Natural killer cell (primary cell): ENCODE results near the gene THOC6. TPM values are rescaled to one million over a fixed set of nuclear protein-coding genes. Genes with fewer than 3 reads are reported as not detected.

ENCODE experiments used
- ATAC-seq, 3 donors: fragments of 150-1000 bp in 2 of 3; fragments of 200-7000 bp in 1 of 3; cut with Tn5 transposase; 1 replicate in 1 of 3; 2 replicates in 2 of 3; pipeline ENCODE4 v1.10.0; 2021; ENCODE audit warnings: mild to moderate bottlenecking in 2 of 3, moderate library complexity in 2 of 3
- DNase-seq, 2 donors: peaks; one replicate each; pipeline versions ENCODE4 v3.0.0 to v3.0.0-alpha.2; 2013 to 2021; ENCODE audit warnings: mixed read lengths in 1 of 2
- H3K27ac ChIP-seq: one replicate; pipeline ENCODE4 v1.5.1; 2013; ENCODE audit warnings: mild to moderate bottlenecking, low read length
- H3K27me3 ChIP-seq: one replicate; pipeline ENCODE4 v1.6.1; 2013; ENCODE audit warnings: low read length; ENCODE audit not compliant: control insufficient read depth, insufficient read depth
- H3K36me3 ChIP-seq: one replicate; pipeline ENCODE4 v1.6.1; 2013; ENCODE audit warnings: low read length; ENCODE audit not compliant: control insufficient read depth, insufficient read depth
- H3K4me1 ChIP-seq: one replicate; pipeline ENCODE4 v1.6.1; 2013; ENCODE audit warnings: low read length; ENCODE audit not compliant: control insufficient read depth, insufficient read depth
- H3K4me3 ChIP-seq: one replicate; pipeline ENCODE4 v1.5.1; 2013; ENCODE audit warnings: low read length
- H3K9me3 ChIP-seq: one replicate; pipeline ENCODE4 v1.6.1; 2013; ENCODE audit warnings: low read length; ENCODE audit not compliant: control insufficient read depth, insufficient read depth
- H3K27ac Mint-ChIP-seq, 2 donors: one replicate each; pipeline ENCODE4 v1.8.0; 2022; ENCODE audit warnings: mild to moderate bottlenecking in 2 of 2, mixed read lengths in 2 of 2, moderate library complexity in 1 of 2
- H3K27me3 Mint-ChIP-seq, 2 donors: one replicate each; pipeline ENCODE4 v1.8.0; 2022; ENCODE audit warnings: low read depth in 2 of 2, mixed read lengths in 2 of 2
- H3K36me3 Mint-ChIP-seq: one replicate; pipeline ENCODE4 v1.8.0; 2022; ENCODE audit warnings: mixed read lengths
- H3K4me1 Mint-ChIP-seq, 2 donors: one replicate each; pipeline ENCODE4 v1.8.0; 2022; ENCODE audit warnings: mixed read lengths in 2 of 2
- H3K4me3 Mint-ChIP-seq: one replicate; pipeline ENCODE4 v1.8.0; 2022; ENCODE audit warnings: mild to moderate bottlenecking, moderate library complexity, mixed read lengths
- H3K9me3 Mint-ChIP-seq, 2 donors: one replicate each; pipeline ENCODE4 v1.8.0; 2022; ENCODE audit warnings: mixed read lengths in 2 of 2
- CTCF ChIP-seq: fragments of 200-600 bp; IDR thresholded peaks from one replicate; pipeline ENCODE4 v1.8.0; 2022; ENCODE audit warnings: antibody characterized with exemption
- WGBS: methylation state at CpG from one replicate; pipeline ENCODE4 v1.1.7; 2013; ENCODE audit warnings: missing lambda C conversion rate; ENCODE audit not compliant: insufficient coverage; 5-methylcytosine and 5-hydroxymethylcytosine counted together
- intact Hi-C: fragments of 100-400 bp; cut with micrococcal nuclease; formaldehyde crosslinking; loops from one replicate; pipeline ENCODE4 v1.14.2; 2022
- total RNA-seq, 4 donors: library from RNA; stranded (reverse); fragments of 120-200 nt in 1 of 4; gene quantifications; one replicate each; pipeline versions ENCODE4 v1.2.3 to v1.2.4, GENCODE V29; 2013 to 2022

Gene THOC6
- total RNA-seq, 3 donors from 2014 or later (not counting 1 experiment from before 2014, with no cell fraction given), result 17.1 to 21.5 (median 17.2) TPM

- Histone ChIP-seq H3K36me3 (no peaks in the 10 kb centered on the region), H3K4me3 (peak overlapping the region; percentile 6), H3K27me3 (no peaks in the 10 kb centered on the region), H3K9me3 (peaks cover 6% of the 10 kb centered on the region), H3K27ac (peak overlapping the region; percentile 86), H3K4me1 (peaks cover 79% of the 10 kb centered on the region)
- intact Hi-C loops, result loop anchor here (5.0 kb wide), 1 partner anchor 76 kb away; no protein-coding TSS in a partner anchor
- Mint-ChIP-seq H3K4me1 (peaks cover 78 to 84% of the 10 kb centered on the region in 2 donors), H3K9me3 (no peaks in the 10 kb centered on the region), H3K36me3 (peaks cover 6% of the 10 kb centered on the region), H3K27ac (peak overlapping the region; percentile 91 to 97), H3K27me3 (no peaks in the 10 kb centered on the region), H3K4me3 (peak overlapping the region; percentile 74)
- 39% methylated on average over 5 of the region's 6 CpGs for WGBS
- DNase-seq (peak in 1 of 2 donors; percentile 35), ATAC-seq (no peak)
- TF ChIP-seq CTCF, result no peak
Measured at GRCh38 chr16:3076577-3076976, 52.7 kb downstream of the THOC6 start.

Other genes with a start within 250 kb of the THOC6 start
- gene ELOB, start 246.8 kb upstream of the THOC6 start, total RNA-seq, result 100 to 1,000 TPM; 146 to 207 (median 161) TPM
- gene PRSS33, start 236.5 kb upstream of the THOC6 start, total RNA-seq, result under 1 TPM; 0.20 to 0.63 (median 0.54) TPM
- under 1 TPM in 1 of 3 donors, not detected in 2; 0.33 TPM for gene PRSS41, start 225.6 kb upstream of the THOC6 start, total RNA-seq
- gene PRSS21, start 206.8 kb upstream of the THOC6 start, total RNA-seq, result 1 to 10 TPM in 1 of 3 donors, under 1 TPM in 1, not detected in 1; 0.64 to 6.6 TPM
- gene ZG16B, start 193.7 kb upstream of the THOC6 start, total RNA-seq, result 1 to 10 TPM in 2 of 3 donors, under 1 TPM in 1; 0.78 to 1.5 (median 1.1) TPM
- gene PRSS22, start 165.9 kb upstream of the THOC6 start, total RNA-seq, result 1 to 10 TPM; 1.5 to 7.7 (median 3.3) TPM
- gene FLYWCH2, start 140.8 kb upstream of the THOC6 start, total RNA-seq, result 10 to 100 TPM; 12.0 to 12.7 (median 12.6) TPM
- 100 to 1,000 TPM in 2 of 3 donors, 10 to 100 TPM in 1; 85.1 to 148 (median 130) TPM for gene FLYWCH1, start 112.1 kb upstream of the THOC6 start, total RNA-seq
- gene KREMEN2, start 59.8 kb upstream of the THOC6 start, total RNA-seq, result under 1 TPM in 1 of 3 donors, not detected in 2; 0.16 TPM
- 1 to 10 TPM; 2.9 to 4.4 (median 3.5) TPM for gene PAQR4, start 54.7 kb upstream of the THOC6 start, total RNA-seq
- gene PKMYT1, start 43.6 kb upstream of the THOC6 start, total RNA-seq, result 1 to 10 TPM; 2.6 to 5.9 (median 3.5) TPM
- gene CLDN9, start 11.1 kb upstream of the THOC6 start, total RNA-seq, result under 1 TPM in 2 of 3 donors, not detected in 1; 0.34 to 0.35 TPM
- not detected for gene CLDN6, start 5.9 kb upstream of the THOC6 start, total RNA-seq
- gene TNFRSF12A, start 3.7 kb upstream of the THOC6 start, total RNA-seq, result 1 to 10 TPM; 2.4 to 3.7 (median 3.1) TPM
- 10 to 100 TPM; 15.4 to 21.8 (median 16.0) TPM for gene HCFC1R1, start 93 bp upstream of the THOC6 start, total RNA-seq
- not detected for gene BICDL2, start 12.9 kb downstream of the THOC6 start, total RNA-seq
- 10 to 100 TPM in 1 of 3 donors, 1 to 10 TPM in 2; 2.0 to 62.2 (median 5.6) TPM for gene MMP25, start 22.5 kb downstream of the THOC6 start, total RNA-seq
- 100 to 1,000 TPM; 305 to 562 (median 319) TPM for gene IL32, start 41.6 kb downstream of the THOC6 start, total RNA-seq
- gene ZSCAN10, start 75.3 kb downstream of the THOC6 start, total RNA-seq, result under 1 TPM; 0.65 to 0.96 (median 0.77) TPM
- under 1 TPM in 1 of 3 donors, not detected in 2; 0.16 TPM for gene ZNF205, start 88.6 kb downstream of the THOC6 start, total RNA-seq
- 1 to 10 TPM; 4.8 to 6.8 (median 5.1) TPM for gene ZNF213, start 111.0 kb downstream of the THOC6 start, total RNA-seq
- gene OR1F1, start 164.2 kb downstream of the THOC6 start, total RNA-seq, result not detected
- 10 to 100 TPM in 1 of 3 donors, 1 to 10 TPM in 2; 5.3 to 10.9 (median 5.6) TPM for gene ZNF200, start 211.1 kb downstream of the THOC6 start, total RNA-seq
- gene MEFV, start 232.6 kb downstream of the THOC6 start, total RNA-seq, result 1 to 10 TPM; 2.4 to 6.2 (median 5.4) TPM